Forelimb muscle (tissue), 1 donor: ENCODE data around the gene DENND1C. TPM values are rescaled to one million over a fixed set of nuclear protein-coding genes. Genes with fewer than 3 reads are reported as not detected.
"Not testable (repeated sequence)": the region's sequence is repeated elsewhere in the genome, so short reads cannot be mapped to it uniquely, and the experiment has no call there.

ENCODE experiments used
- DNase-seq: peaks from one replicate; pipeline ENCODE4 v3.0.0-alpha.2; 2013; ENCODE audit warnings: low read depth
- polyA plus RNA-seq: library from polyadenylated mRNA; unstranded; fragments of 120-200 nt; gene quantifications from one replicate; pipeline ENCODE4 v1.2.1, GENCODE V29; 2013; ENCODE audit not compliant: insufficient read length

Gene DENND1C
- polyA plus RNA-seq, 1 donor: 0.63 TPM

- DNase-seq: no peak
Observed at GRCh38 chr19:6509118-6509971, 27.8 kb upstream of the DENND1C start.

GRCh38 chr19:6508028-6508771 is 26.6 kb upstream of the DENND1C start:
- not testable (repeated sequence) for DNase-seq

- no peak for DNase-seq
Observed at GRCh38 chr19:6503407-6504201, 22.0 kb upstream of the DENND1C start.

- DNase-seq: no peak
Observed at GRCh38 chr19:6501740-6502648, 20.4 kb upstream of the DENND1C start, which contains the start of gene TUBB4A. TSS of gene TUBB4A (minus strand) at chr19:6502309. CDS start at chr19:6502212, 97 bp downstream.

DNA sequence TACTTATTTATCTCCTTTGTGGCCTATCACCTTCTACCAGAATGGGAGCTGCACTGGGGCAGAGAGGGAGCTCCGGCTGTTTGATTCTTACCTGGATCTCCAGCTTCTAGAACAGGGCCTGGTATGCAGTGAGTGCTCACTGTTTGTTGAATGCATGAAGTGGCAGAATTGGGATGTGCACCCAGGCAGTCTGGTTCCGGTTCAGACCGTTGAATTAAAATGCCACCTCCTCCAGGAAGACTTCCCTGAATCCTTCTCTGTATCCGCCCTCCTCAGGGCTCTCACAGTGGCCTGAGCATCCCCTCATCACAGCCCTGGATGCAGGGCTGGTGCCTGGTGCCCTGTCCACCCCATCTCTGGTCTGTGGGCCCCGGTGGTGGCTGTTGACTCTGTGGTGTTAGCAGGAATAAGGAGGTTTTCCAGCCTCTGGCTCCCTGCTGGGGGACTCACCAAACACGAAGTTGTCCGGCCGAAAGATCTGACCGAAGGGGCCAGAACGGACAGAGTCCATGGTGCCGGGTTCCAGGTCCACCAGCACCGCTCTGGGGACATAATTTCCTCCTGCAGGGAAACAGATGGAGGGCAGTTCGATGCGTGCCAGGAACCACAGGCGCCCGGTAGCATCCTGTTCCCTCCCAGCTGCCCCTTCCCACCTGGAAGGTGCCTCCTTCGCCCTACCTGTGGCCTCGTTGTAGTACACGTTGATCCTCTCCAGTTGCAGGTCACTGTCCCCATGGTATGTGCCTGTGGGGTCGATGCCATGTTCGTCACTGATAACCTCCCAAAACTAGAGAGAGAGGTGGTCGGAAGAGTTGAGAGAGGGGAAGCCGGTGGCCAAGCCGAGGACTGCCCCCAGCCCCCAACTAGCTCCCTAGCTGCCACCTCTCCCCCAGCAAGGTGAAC is 19.5 kb upstream of the DENND1C start:
- no peak for DNase-seq

DNA sequence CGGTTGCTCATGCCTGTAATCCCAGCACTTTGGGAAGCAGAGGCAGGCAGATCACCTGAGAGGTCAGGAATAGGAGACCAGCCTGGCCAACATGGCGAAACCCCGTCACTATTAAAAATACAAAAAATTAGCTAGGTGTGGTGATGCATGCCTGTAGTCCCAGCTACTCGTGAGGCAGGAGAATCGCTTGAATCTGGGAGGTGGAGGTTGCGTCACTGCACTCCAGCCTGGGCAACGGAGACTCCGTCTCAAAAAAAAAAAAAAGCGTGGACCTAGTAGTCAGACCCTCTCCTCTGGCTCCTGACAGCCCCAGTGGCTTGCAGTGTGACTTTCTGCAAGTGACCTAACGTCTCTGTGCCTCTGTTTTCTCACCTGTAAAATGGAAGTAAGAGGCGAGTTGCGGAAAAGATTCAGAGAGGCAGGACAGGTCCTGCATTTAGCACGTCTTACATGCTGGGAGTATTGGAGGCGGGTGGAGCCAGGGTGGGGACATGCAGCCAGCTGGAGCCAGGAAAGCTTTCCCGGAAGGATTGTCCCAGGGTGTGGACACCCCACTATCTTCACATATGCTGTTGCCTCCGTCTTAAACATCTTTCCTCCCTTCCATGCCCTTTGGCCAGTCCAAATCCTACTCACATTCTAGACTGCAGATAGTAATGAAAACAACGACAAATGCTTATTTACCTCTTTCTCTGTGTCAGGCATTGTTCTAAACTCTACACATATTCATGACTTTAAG is 17.6 kb upstream of the DENND1C start:
- no peak for DNase-seq

- DNase-seq: no peak
Observed at GRCh38 chr19:6498294-6499036, 16.9 kb upstream of the DENND1C start.

- no peak for DNase-seq
Observed at GRCh38 chr19:6495947-6496346, 14.4 kb upstream of the DENND1C start.

GRCh38 chr19:6494438-6495036 is 12.9 kb upstream of the DENND1C start:
- DNase-seq: no peak

DNA sequence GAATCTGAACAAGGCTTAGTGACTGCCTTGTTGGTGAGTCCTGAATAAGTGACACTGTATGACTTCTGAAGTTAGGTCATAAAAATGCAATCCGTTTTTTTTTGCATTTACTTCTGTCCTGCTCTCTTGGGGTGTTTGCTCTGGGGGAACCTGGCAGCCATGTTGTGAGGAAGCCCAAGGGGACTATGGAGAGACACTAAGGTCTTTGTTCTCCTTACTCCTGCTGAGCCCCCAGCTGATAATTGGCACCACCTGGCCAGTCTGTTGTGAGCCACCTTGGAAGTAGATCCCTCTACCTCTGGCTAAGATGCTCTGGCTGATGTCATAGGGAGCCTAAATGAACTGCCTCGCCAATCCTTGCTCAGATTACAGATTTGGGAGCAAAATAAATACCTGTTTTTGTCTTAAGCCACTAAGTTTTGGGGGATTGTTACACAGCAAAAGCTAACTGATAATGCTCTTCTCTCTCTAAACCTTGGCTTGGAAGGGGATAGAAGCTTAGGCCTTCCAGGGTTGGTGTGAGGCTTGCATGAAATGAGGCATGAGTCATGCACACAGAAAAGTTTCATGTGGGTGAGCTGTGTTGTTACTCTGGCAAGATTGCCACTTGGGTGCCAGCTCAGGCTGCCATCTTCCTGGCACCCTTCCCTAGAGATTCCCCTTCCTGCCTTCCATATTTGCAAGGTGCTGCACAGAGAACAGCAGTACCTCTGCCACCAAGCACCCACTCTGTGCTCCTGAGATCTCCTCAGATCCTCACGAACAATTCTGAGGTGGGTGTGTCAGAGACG is 10.4 kb upstream of the DENND1C start:
- DNase-seq: no peak

- no peak for DNase-seq
Observed at GRCh38 chr19:6490134-6490533, 8.5 kb upstream of the DENND1C start.

GRCh38 chr19:6489278-6490061 is 7.9 kb upstream of the DENND1C start:
- DNase-seq: no peak

GRCh38 chr19:6484831-6485230 is 3.2 kb upstream of the DENND1C start:
- no peak for DNase-seq

- DNase-seq: no peak
Observed at GRCh38 chr19:6484230-6484629, 2.6 kb upstream of the DENND1C start.

DNA sequence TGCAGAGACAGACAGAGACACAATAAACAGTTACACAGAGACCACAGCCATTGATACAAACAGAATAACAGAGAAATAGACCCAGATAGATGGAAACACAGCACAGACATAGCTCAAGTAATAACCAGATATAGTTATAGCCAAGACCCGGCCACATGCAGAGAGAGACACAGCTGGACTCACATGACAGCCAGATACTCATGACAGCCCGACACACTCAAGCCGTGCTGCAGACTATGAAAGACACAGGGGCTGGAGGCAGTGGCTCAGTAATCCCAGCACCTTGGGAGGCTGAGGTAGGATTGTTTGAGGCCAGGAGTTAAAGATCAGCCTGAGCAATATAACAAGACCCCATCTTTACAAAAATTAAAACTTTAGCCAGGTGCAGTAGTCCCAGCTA is 1.6 kb upstream of the DENND1C start:
- DNase-seq: no peak

- DNase-seq: no peak
Observed at GRCh38 chr19:6482343-6482686, 728 bp upstream of the DENND1C start.
